HEK293 (cell line): ENCODE measurements around the gene SMPD3.

Source experiments
- CTCF ChIA-PET: fragments of 350-600 bp; formaldehyde crosslinking; extraction: SDS; loops from one replicate; lab custom pipeline; 2021; ENCODE audit warnings: antibody characterized with exemption; lab: Yijun Ruan, JAX
- POLR2A ChIA-PET: fragments of 300-600 bp; formaldehyde crosslinking; extraction: SDS; loops from one replicate; lab custom pipeline; 2020; ENCODE audit warnings: antibody characterized with exemption, inconsistent platforms; lab: Yijun Ruan, JAX
- H3K27ac ChIP-seq: fragments of 200-500 bp; sonication (Bioruptor generic); 2 replicates; pipeline ENCODE4 v1.5.1; 2014; ENCODE audit warnings: low read depth, low read length, control low read depth, inconsistent platforms; ENCODE audit errors: extremely low read depth
- H3K36me3 ChIP-seq, 2 experiments: fragments of 200-500 bp in 1 of 2; sonication (Bioruptor generic) in 1 of 2; 1 replicate in 1 of 2; 2 replicates in 1 of 2; pipeline ENCODE4 v1.5.1; 2014 to 2017; ENCODE audit warnings: inconsistent platforms in 2 of 2, low read length in 2 of 2; ENCODE audit not compliant: control insufficient read depth in 2 of 2, insufficient read depth in 1 of 2
- H3K4me1 ChIP-seq: fragments of 200-500 bp; sonication (Bioruptor generic); 2 replicates; pipeline ENCODE4 v1.5.1; 2014; ENCODE audit warnings: mild to moderate bottlenecking, low read length, inconsistent platforms; ENCODE audit not compliant: control insufficient read depth, insufficient read depth
- H3K4me3 ChIP-seq: 2 replicates; pipeline ENCODE4 v1.5.1; 2011; ENCODE audit warnings: low read depth, mild to moderate bottlenecking, control low read depth, low read length, moderate library complexity
- H3K9me3 ChIP-seq: fragments of 200-500 bp; sonication (Bioruptor generic); 2 replicates; pipeline ENCODE4 v1.5.1; 2014; ENCODE audit warnings: low read depth, low read length, inconsistent platforms; ENCODE audit not compliant: control insufficient read depth, insufficient read depth
- IKZF3 ChIP-seq: fragments of 450-650 bp; IDR thresholded peaks from 2 replicates; pipeline ENCODE4 v1.5.0; 2018; ENCODE audit warnings: missing biosample characterization, mild to moderate bottlenecking, missing genetic modification characterization, moderate library complexity
- REST ChIP-seq: fragments of 450-650 bp; formaldehyde crosslinking; IDR thresholded peaks from 2 replicates; pipeline ENCODE4 v1.5.1; 2016; ENCODE audit warnings: missing biosample characterization, missing genetic modification characterization
- ZBTB26 ChIP-seq: fragments of 450-650 bp; formaldehyde crosslinking; optimal IDR thresholded peaks from 2 replicates; pipeline ENCODE3; 2016; ENCODE audit warnings: missing biosample characterization, mild to moderate bottlenecking, missing genetic modification characterization
- ZNF157 ChIP-seq: fragments of 450-650 bp; formaldehyde crosslinking; IDR thresholded peaks from 2 replicates; pipeline ENCODE4 v1.5.1; 2016; ENCODE audit warnings: missing biosample characterization, missing genetic modification characterization
- ZNF184 ChIP-seq: fragments of 450-650 bp; IDR thresholded peaks from 2 replicates; pipeline ENCODE4 v1.5.1; 2018; ENCODE audit warnings: missing biosample characterization, mild to moderate bottlenecking, missing genetic modification characterization
- ZNF19 ChIP-seq: fragments of 450-650 bp; formaldehyde crosslinking; IDR thresholded peaks from 2 replicates; pipeline ENCODE4; 2016; ENCODE audit warnings: missing biosample characterization, missing genetic modification characterization, low read depth
- ZNF404 ChIP-seq: fragments of 450-650 bp; formaldehyde crosslinking; IDR thresholded peaks from 2 replicates; pipeline ENCODE4 v1.5.1; 2017; ENCODE audit warnings: missing biosample characterization, missing genetic modification characterization
- ZNF510 ChIP-seq: fragments of 450-650 bp; formaldehyde crosslinking; IDR thresholded peaks from 2 replicates; pipeline ENCODE4 v1.5.1; 2018; ENCODE audit warnings: mild to moderate bottlenecking, missing genetic modification characterization, missing biosample characterization; ENCODE audit not compliant: insufficient replicate concordance
- ZNF529 ChIP-seq: fragments of 450-650 bp; formaldehyde crosslinking; IDR thresholded peaks from 2 replicates; pipeline ENCODE4 v1.5.1; 2017; ENCODE audit warnings: missing genetic modification characterization, missing biosample characterization; ENCODE audit not compliant: insufficient replicate concordance
- ZNF530 ChIP-seq: fragments of 450-650 bp; formaldehyde crosslinking; IDR thresholded peaks from 2 replicates; pipeline ENCODE4 v1.5.1; 2016; ENCODE audit warnings: low read depth, missing biosample characterization, missing genetic modification characterization
- ZNF549 ChIP-seq: fragments of 450-650 bp; IDR thresholded peaks from 2 replicates; pipeline ENCODE4 v1.5.1; 2018; ENCODE audit warnings: missing biosample characterization, missing genetic modification characterization, mild to moderate bottlenecking, inconsistent platforms, moderate library complexity
- TF ChIP-seq, protein P1 (sequence below): fragments of 450-650 bp; formaldehyde crosslinking; IDR thresholded peaks from 2 replicates; pipeline ENCODE4 v1.5.1; 2016; ENCODE audit warnings: missing biosample characterization, missing genetic modification characterization
- TF ChIP-seq, protein P2 (sequence below): fragments of 450-650 bp; formaldehyde crosslinking; IDR thresholded peaks from 2 replicates; pipeline ENCODE4 v1.5.1; 2016; ENCODE audit warnings: missing biosample characterization, missing genetic modification characterization
- TF ChIP-seq, protein P3 (sequence below): fragments of 450-650 bp; formaldehyde crosslinking; IDR thresholded peaks from 2 replicates; pipeline ENCODE4 v1.5.1; 2016; ENCODE audit warnings: missing biosample characterization, missing genetic modification characterization

SMPD3 gene

GRCh38 chr16:68473358-68474070 is 25.2 kb upstream of the SMPD3 start (continued):
- TF ChIP-seq ZNF530 (tag by site-specific recombination) = no peak
- TF ChIP-seq ZNF157 (tag by site-specific recombination) = no peak
- TF ChIP-seq ZBTB26 (tag by site-specific recombination) = no peak
- no peak for TF ChIP-seq REST (tag by site-specific recombination)
- TF ChIP-seq, all 188 proteins: peak for 0

DNA sequence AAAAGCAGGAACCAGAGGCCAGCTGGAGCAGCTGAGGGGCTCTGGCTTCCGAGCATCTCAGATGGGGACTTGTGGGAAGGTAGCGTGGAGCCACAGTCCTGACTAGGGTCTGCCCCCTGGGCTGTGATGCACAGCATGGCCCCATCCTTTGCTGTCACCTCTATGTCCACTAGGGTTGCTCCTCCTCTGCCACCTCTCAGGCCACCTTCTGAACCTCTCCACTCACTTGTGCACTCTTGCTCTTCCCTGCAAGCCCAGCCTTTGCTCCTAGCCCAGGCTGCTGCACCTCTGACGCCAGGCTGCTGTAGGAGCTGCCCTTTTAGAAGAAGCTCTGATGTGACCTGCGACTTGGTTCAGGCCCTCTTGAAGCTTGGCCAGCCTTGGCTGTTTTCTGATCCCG is 24.3 kb upstream of the SMPD3 start:
- POLR2A ChIA-PET = no interaction called here
- Histone ChIP-seq H3K9me3 (no peaks in the 10 kb centered on the region), H3K36me3 (no peaks in the 10 kb centered on the region), H3K4me3 (no peak overlapping the region), H3K27ac (no peak overlapping the region), H3K4me1 (no peaks in the 10 kb centered on the region)
- TF ChIP-seq ZNF510 (tag by site-specific recombination) (no peak), ZNF549 (tag by site-specific recombination) (no peak), IKZF3 (tag by site-specific recombination) (no peak), ZNF184 (no peak), ZNF404 (no peak), ZNF157 (tag by site-specific recombination) (no peak), ZNF529 (tag by site-specific recombination) (no peak), ZNF19 (no peak)
- TF ChIP-seq, protein P1, sequence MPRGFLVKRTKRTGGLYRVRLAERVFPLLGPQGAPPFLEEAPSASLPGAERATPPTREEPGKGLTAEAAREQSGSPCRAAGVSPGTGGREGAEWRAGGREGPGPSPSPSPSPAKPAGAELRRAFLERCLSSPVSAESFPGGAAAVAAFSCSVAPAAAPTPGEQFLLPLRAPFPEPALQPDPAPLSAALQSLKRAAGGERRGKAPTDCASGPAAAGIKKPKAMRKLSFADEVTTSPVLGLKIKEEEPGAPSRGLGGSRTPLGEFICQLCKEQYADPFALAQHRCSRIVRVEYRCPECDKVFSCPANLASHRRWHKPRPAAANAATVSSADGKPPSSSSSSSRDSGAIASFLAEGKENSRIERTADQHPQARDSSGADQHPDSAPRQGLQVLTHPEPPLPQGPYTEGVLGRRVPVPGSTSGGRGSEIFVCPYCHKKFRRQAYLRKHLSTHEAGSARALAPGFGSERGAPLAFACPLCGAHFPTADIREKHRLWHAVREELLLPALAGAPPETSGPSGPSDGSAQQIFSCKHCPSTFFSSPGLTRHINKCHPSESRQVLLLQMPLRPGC (tag by site-specific recombination) = no peak
- TF ChIP-seq, protein P2, sequence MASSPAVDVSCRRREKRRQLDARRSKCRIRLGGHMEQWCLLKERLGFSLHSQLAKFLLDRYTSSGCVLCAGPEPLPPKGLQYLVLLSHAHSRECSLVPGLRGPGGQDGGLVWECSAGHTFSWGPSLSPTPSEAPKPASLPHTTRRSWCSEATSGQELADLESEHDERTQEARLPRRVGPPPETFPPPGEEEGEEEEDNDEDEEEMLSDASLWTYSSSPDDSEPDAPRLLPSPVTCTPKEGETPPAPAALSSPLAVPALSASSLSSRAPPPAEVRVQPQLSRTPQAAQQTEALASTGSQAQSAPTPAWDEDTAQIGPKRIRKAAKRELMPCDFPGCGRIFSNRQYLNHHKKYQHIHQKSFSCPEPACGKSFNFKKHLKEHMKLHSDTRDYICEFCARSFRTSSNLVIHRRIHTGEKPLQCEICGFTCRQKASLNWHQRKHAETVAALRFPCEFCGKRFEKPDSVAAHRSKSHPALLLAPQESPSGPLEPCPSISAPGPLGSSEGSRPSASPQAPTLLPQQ (tag by site-specific recombination) = no peak
- TF ChIP-seq, protein P3, sequence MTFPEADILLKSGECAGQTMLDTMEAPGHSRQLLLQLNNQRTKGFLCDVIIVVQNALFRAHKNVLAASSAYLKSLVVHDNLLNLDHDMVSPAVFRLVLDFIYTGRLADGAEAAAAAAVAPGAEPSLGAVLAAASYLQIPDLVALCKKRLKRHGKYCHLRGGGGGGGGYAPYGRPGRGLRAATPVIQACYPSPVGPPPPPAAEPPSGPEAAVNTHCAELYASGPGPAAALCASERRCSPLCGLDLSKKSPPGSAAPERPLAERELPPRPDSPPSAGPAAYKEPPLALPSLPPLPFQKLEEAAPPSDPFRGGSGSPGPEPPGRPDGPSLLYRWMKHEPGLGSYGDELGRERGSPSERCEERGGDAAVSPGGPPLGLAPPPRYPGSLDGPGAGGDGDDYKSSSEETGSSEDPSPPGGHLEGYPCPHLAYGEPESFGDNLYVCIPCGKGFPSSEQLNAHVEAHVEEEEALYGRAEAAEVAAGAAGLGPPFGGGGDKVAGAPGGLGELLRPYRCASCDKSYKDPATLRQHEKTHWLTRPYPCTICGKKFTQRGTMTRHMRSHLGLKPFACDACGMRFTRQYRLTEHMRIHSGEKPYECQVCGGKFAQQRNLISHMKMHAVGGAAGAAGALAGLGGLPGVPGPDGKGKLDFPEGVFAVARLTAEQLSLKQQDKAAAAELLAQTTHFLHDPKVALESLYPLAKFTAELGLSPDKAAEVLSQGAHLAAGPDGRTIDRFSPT (tag by site-specific recombination) = no peak
- CTCF ChIA-PET = interaction anchor here (0.6 to 0.9 kb wide), 2 partner anchors 7 to 46 kb away, joined by 3 read pairs; no protein-coding TSS in a partner anchor
